ENCODE data around the gene GLCCI1.
"Not testable (repeated sequence)": the region's sequence is repeated elsewhere in the genome, so short reads cannot be mapped to it uniquely, and the experiment has no call there.

The GLCCI1 gene

DNA sequence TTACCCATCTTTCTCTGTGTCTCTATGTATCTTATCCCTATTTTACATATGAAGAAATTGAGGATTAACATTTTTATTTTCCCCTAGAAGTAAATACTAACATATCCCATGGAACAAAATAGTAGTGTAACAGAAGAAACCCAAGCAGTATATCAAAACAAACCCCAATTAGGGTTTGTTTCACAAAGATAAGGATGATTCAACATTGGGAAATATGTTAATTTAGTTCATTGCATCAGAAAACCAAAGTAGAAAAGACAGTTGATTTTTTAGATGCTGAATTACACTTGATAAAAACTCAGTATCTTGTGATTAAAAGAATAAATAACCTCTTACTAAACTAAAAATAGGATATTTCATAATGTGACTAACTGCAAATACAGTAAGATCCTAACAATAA lies 87.8 kb downstream of the GLCCI1 start:
- no peak for DNase-seq

DNA sequence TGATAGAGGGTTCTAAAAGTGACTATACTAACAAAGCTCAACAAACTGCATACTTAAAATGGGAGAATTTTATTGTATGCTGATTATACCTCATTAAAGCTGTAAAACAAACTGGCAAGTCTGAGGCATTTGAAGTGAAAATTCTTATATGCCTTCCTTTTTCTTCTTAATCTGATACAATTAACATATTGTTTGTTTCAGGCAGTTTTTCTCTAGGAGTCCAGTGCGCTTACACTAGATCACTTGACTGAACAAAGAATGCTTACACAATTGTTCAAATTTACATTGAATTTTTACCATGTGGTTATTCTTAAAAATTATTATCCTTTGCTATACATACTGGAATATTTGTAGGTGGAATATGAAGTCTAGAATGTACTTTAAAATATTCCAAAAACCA lies 89.0 kb downstream of the GLCCI1 start:
- DNase-seq = no peak

DNA sequence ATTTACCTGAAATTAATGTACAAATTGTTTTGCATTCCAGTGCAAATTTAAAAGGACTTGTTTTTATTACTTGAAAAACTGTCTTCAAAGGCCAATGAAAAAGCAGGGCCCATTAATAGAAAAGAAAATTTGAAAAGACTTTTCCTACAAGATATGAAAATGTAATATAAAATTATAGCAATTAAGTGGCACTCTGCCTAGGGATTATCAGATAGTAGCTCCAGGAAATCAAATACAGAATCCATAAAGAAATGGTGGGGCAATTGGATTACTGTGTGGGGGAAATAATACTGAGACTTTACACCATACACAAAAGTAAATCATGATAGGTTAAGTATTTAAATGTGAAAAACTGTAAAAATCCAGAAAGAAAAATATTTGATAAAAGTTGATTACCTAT lies 89.7 kb downstream of the GLCCI1 start:
- DNase-seq = no peak

DNA sequence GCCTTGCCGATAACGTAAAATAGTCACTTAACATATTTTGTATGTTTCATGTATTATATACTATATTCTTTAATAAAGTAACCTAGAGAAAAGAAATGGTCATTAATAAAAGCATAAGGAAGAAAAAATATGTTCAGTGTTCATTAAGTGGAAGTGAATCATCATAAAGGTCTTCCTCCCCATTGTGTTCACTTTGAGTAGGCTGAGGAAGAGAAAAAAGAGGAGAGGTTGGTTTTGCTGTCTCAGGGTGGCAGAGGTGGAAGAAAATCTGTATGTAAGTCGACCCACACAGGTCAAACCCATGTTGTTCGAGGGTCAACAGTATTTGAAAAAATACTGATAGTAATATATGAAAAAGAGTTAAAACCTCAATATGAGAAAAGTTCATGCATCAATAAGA lies 90.3 kb downstream of the GLCCI1 start:
- no peak for DNase-seq

DNA sequence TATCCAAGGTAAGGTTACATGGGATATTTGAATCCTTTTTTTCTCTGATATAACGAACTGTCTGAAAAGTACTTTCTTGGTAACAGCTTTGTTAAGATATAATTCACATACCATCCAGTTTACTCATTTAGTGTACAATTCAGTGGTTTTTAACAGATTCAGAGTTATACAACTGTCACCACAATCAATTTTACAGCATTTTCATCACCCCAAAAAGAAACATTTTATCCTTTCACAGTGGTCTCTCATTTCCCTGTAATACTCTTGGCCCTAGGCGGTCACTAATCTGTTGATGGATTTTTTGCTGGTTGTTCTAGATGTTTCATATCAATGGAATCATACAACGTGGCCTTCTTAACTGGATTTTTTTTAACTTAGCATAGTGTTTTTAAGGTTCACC lies 91.6 kb downstream of the GLCCI1 start:
- no peak for DNase-seq

DNA sequence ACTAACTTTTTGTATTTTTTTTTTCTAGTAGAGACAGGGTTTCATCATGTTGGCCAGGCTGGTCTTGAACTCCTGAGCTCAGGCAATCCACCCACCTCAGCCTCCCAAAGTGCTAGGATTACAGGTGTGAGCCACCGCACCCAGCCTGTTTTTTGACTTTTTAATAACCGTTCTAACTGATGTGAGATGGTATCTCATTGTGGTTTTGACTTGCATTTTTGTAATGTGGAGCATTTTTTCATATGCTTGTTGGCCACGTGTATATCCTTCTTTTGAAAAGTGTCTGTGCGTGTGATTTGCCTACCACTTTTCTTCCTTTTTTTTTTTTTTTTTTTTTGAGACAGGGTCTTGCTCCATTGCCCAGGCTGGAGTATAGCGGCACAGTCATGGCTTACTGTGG lies 94.7 kb downstream of the GLCCI1 start:
- not testable (repeated sequence) for DNase-seq

DNA sequence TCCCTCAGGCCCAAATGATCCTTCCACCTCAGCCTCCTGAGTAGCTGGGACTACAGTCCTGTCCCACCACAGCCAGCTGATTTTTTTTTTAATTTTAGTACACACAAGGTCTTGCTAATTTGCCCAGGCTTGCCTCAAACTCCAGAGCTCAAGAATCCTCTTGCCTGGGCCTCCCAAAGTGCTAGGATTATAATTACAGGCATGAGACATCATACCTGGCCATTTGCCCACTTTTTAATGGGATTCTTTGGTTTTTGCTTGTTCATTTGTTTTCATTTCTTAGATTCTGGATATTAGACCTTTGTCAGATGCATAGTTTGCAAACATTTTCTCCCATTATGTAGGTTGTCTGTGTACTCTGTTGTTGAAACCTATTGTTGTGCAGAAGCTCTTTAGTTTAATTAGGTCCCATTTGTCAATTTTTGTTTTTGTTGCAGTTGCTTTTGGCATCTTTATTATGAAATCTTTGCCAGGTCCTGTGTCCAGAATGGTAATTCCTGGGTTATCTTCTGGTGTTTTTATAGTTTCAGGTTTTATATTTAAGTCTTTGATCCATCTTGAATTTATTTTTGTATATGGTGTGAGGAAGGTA lies 95.2 kb downstream of the GLCCI1 start:
- DNase-seq = peak; percentile 68

DNA sequence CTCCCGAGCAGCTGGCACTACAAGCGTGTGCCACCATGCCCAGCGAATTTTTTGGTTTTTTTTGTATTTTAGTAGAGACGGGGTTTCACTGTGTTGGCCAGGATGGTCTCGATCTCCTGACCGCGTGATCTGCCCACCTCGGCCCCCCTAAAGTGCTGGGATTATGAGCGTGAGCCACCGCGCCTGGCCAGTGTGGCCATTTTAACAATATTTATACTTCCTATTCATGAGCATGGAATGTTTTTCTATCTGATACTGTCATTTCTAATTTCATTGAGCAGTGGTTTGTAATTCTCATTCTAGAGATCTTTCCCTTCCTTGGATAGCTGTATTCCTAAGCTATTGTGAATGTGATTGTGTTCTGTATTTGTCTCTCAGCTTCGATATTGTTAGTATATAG lies 96.2 kb downstream of the GLCCI1 start:
- DNase-seq = no peak

DNA sequence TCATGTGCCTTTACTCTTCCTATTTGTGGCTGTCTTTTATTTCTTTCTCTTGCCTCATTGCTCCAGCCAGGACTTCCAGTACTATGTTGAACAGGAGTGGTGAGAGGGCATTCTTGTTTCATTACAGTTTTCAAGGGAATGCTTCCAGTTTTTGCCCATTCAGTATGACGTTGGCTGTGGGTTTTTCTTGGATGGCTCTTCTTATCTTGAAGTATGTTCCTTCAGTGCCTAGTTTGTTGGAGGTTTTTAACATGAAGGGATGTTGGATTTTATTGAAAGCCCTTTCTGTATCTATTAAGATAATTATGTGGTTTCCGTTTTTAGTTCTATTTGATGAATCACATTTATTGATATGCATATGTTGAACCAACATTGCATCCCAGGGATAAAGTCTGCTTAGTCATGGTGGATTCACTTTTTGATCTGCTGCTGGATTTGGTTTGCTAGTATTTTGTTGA lies 96.8 kb downstream of the GLCCI1 start:
- no peak for DNase-seq

DNA sequence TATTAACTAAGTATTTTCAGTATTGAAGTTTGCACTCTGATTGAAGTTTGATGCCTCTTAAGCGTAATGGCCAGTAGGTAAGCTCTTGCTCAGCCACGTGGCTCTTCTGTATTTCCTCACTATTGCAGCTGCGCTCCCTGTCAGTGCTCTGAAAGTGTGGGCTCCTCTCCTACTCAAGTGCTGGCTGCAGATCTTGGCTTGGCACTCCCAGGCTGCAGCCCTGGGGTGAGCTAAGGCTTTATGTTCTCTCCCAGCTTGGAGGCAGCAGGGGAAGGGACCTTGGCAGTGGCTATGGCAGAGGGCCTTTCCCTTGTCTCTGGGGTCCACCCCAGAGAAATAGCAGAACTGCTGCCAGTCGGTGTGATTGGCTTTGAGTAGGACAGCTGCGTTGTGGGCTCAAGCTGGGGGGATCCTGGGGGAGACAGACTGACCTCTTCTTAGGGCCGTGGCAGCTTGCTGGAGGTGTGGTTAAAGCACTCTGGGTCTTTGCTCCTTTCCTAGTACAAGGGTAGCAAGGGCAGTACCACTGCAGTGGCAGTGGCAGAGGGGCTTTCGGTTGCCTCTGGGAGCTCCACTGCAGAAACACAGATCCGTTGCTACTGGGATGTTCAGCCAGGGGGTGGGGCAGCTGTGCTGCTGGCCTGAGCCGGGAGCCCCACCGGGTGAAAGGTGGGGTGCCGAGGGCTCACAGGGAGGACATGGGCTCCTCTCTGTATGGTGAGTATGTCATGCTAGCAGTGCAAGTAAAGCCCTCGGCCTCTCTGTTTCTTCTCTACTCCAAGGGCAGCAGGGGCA lies 100.5 kb downstream of the GLCCI1 start:
- no peak for DNase-seq

DNA sequence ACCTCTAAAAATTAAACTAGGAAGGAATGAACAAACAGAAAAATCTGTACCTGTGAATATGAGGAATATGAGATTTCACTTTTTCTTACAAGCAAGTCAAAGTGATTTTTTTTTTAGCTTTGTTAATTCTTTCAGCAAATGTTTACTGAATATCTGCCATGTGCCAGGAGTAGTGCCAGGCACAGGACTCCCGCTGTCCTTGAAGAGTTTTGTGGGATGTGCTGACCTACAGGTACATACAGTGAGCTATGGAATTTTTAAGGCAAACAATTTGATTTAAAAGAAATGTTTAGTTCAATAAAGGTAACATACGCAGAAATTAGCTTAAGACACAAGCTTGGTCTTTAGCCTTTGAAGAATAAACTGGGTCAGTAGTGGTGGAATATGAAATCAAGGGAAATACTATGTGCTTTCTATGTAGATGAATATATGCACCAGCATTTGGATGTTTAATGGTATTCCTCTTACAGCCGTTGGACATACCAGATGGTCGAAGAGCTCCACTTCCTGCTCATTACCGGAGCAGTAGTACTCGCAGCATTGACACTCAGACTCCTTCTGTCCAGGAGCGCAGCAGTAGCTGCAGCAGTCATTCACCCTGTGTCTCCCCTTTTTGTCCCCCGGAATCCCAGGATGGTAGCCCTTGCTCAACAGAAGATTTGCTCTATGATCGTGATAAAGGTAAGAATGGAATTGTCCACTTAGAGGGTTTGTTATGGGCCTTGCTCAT lies 102.0 kb downstream of the GLCCI1 start:
- DNase-seq = no peak

DNA sequence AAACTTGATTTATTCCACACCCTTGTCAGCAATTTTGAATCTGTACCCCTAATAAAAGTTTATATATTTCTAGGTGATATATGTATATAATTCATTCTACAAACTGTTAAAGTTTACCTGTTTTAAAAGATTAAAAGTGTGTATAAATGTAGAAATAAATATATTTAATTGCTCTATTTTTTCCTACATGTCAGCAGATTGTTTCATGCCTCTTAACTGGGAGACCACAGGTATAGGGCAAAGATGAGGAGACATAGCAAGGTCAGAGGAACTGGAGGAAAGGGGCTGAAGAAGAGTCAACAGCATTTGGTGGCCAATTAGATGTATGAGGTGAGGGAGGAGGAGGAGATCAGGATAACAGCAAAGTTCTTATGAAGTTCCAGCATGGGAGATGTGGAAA lies 109.8 kb downstream of the GLCCI1 start:
- DNase-seq = no peak

DNA sequence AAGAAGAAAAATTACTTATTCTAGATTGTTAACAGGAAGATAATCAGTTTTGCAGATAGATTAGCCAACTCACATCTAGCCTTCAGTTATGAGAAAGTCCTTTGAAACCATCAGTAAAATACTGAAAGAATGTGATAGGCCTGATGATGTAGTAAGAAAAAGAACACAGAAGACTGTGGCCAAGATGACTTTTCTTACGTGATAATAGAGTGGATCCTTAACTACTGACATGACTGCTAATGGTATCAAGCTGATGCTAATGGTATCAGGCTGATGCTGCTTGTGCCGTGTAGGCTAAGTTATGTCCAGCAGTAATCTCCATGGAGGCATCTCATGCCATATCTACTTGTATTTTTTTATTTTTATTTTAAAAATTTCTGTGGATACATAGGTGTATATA lies 114.2 kb downstream of the GLCCI1 start:
- DNase-seq = no peak

DNA sequence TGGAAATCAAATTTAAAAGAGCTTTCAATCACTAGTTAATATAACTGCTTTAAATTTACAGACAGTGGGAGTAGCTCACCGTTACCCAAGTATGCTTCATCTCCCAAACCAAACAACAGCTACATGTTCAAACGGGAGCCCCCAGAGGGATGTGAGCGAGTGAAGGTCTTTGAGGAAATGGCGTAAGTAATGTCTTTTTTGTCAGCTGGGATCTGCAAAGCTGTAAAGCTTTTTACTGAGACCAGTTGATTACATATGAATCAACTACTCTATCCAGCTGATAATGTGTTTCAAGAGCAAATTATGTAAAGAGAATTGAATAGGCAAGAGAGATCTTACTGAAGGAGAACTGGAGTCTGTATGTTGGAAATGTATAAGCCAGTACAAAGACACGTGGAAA lies 116.2 kb downstream of the GLCCI1 start:
- DNase-seq = no peak

DNA sequence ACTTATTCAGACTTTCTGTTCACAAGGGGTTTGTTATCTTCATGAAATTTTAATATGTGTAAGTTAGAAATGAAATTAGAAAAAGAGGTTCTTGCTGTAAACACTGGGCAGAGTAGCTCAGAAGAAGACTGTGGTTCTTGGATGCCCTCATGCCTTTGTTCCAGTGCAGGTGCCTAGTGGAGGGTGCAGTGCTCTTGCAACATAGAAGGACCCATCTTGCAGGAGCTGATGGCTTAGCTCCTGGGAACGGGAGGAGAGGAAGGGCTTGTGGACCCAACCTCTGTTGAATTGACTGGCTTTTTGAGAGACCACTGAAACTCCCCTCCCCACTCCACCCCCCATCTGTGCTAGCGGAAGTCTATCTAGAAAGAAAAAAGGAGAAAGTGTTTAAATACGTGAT lies 116.8 kb downstream of the GLCCI1 start:
- DNase-seq = no peak

DNA sequence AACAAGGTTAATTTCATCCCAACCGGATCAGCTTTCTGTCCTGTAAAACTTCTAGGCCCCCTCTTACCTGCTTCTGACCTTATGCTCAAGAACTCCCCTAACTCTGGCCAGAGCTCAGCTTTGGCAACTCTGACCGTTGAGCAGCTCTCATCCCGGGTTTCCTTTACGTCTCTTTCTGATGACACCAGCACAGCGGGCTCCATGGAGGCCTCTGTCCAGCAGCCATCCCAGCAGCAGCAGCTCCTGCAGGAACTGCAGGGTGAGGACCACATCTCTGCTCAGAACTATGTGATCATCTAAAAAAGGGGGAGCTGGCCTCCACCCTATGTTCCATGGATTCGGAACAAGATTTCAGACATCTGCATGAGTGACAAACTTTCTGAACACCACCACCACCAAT lies 117.6 kb downstream of the GLCCI1 start:
- DNase-seq = no peak

DNA sequence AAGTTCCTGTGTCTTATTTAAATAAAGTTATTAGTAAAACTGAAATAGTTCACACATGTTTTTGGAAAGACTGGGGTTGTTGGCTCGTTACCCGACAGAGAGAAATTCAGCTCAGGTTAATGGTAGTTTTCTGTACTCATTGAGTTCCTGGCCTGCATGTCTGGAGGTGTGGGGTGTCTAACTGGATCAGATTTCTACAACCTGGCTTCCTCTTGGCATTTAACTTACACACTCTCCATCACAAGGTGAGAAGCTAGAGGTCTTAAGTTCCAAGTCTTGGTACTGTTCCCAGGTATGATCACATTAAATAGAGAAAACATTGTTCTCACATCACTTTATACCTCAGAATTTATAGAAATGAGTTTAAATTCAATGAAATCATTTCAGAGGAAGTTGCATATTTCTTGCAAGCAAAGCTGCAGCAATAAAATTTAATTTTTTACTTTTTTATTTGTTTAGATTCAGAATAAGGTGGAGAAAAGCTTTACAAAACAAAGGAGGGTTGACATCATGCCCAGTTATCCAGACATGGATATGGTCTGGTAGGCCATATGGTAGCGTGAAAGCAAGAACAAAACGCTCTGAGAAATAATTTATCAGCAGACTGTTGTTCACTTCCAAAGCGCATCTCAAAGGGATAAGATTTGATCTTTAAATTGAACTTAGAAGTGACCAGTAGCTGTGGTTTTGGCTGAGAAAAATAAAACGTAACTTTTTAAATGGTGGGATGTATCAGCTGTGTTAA lies 120.6 kb downstream of the GLCCI1 start:
- no peak for DNase-seq

DNA sequence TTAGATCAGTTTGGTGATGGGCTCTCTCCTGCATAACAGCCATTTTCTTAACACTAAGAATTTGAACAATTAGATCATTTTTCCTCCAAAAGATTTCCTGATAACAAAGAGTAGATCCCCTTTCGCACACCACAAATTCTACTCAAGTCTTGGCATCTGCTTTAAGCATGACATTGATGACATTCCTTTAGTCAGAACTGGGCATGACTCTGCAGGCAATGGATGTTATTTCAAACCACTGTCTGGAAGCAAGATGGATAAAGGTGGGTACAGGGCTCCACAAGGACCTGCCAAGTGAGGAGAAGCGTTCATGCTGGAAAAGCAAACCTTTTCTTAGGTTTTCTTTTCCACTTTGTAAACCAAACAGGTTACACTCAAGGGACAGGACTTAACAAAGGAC lies 123.5 kb downstream of the GLCCI1 start:
- DNase-seq = no peak

DNA sequence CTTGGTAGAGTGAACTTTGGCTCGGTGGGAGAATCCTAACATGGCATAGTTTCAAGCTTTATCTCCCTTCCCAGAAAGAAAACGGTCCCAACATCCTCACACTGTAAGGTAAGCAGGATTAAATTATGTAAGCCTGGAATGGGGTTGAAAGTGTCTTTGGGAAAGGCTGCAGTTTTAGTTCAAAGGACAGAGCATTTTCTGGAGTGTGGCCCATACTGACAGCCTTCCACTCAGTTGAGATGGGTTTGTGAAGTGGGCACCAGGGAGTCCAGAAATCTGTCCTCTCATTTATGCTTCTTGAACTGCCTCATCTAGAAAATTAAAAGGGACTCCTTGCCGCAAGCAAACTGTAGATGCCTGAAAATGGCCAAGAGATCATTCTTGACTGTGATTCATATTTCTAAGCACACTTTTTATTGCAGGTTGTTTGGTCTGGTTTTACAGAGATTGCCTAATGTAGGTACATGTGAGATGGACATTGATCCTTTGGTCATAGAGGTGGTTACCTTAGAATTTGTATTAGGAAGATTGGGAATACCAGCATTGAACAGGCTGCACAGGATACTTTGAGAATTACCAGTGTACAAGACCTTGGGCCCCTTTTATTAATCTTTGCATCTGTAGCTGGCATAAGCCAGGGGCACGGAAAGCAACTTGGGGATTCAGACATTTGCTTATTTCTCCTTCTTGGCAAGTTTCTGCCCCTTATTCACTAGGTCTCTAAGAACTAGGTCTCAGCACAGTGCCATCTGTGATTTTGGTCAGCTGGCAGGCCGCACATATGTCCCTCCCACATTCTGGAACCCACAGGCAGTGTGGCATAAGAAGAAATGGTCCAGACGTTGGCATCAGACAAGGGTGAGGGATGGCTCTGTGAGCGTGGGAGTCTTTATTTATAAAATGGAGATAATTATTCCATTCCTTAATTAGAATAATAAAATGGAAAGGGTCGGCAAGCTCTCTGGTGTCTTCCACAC lies 125.9 kb downstream of the GLCCI1 start:
- DNase-seq = no peak

DNA sequence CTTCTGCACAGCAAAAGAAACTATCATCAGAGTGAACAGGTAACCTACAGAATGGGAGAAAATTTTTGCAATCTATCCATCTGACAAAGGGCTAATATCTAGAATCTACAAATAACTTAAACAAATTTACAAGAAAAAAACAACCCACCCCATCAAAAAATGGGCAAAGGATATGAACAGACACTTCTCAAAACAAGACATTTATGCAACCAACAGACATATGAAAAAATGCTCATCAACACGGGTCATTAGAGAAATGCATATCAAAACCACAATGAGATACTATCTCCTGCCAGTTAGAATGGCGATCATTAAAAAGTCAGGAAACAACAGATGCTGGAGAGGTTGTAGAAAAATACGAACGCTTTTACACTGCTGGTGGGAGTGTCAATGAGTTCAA lies 132.7 kb downstream of the GLCCI1 start:
- DNase-seq = not testable (repeated sequence)

DNA sequence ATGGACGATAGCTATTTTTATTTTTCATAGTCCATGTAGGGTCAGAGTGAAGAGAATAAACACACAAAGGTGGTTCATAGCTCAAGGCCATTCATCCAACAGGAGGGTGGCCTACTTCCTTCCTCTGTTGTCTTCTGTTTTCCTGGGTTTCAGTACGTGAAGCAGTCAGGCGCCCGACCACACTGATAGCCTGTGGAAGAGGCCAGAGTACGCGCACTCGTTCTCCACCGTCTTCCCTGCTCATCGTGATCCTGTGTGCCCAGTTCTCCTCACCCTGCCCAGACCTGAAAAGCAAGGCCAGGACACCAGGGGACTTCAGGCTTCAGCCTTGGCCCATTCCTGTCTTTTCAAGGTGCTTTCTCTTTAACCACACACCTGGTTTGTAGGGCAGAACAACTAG lies 134.7 kb downstream of the GLCCI1 start:
- no peak for DNase-seq

DNA sequence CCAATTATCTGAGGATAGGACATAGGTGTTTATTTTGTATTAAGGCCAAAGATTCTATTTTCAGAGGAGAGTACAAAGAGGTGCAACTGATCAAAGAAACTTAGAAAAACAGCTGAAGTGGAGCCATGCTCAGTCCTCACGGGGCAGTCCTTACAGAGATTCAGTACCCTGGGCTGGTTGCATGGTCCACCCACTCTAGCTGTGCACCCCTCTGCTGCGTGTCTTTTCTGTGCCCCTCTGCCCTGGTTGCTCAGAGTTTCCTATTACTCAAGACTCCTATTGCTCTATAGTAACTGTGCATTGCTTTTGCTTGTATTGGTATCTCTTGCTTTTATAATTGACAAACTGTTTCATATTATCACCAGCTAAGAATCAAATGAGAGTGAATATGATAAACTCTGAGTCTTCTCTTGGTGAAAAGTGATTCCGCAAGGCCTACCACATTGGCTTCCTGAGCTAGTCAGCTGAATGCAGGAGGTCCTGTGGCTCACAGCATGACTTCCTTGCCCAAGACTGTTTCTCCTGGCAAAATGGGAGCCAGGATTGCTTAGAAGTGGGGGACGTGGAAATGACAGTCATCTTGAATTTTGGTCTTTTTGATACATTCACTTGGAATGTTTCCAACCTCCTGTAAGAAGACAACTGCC lies 137.0 kb downstream of the GLCCI1 start:
- DNase-seq = no peak

Data from NCI-H446 treated with DMSO at 0.1 percent for 48 hours (cell line).